T-cell (primary cell): ENCODE results near the gene YEATS2. TPM values are rescaled to one million over a fixed set of nuclear protein-coding genes. Genes with fewer than 3 reads are reported as not detected.
A peak's percentile ranks its signal among the peaks of the same experiment; 100 is the strongest.

Source experiments
- ATAC-seq, 4 experiments: fragments of 200-7000 bp in 3 of 4; fragments of 150-1000 bp in 1 of 4; cut with Tn5 transposase; replicated peaks in 1 of 4; 1 replicate in 3 of 4; 2 replicates in 1 of 4; pipeline ENCODE4 v1.10.0; 2021; ENCODE audit warnings: moderate library complexity in 3 of 4, mild to moderate bottlenecking in 2 of 4, moderate number of reproducible peaks in 1 of 4
- CTCF ChIA-PET, 2 donors: fragments of 300-600 bp; sonication (Branson Sonifier 250); formaldehyde crosslinking; loops; one replicate each; lab custom pipeline; 2022; ENCODE audit warnings: antibody characterized with exemption in 2 of 2; lab: Charles Lee
- POLR2A ChIA-PET, 2 donors: fragments of 300-600 bp; sonication (Branson Sonifier 250); formaldehyde crosslinking; loops; one replicate each; lab custom pipeline; 2022; ENCODE audit warnings: antibody characterized with exemption in 2 of 2; lab: Charles Lee
- DNase-seq, 35 experiments: peaks; one replicate each; pipeline versions ENCODE4 v3.0.0 to v3.0.0-alpha.2; 2013 to 2023
- H3K27ac ChIP-seq: one replicate; pipeline ENCODE4 v1.5.1; 2013; ENCODE audit warnings: low read length
- H3K27me3 ChIP-seq, 2 experiments: replicated peaks in 1 of 2; 1 replicate in 1 of 2; 2 replicates in 1 of 2; pipeline versions ENCODE4 v1.6.1 to v1.7.0; 2013; ENCODE audit warnings: low read length in 1 of 2, mixed read lengths in 1 of 2; ENCODE audit not compliant: control insufficient read depth in 2 of 2, insufficient read depth in 2 of 2; ENCODE audit errors: extremely low read depth in 1 of 2
- H3K36me3 ChIP-seq, 2 donors: 1 replicate in 1 of 2; 2 replicates in 1 of 2; pipeline versions ENCODE4 v1.6.1 to v1.7.0; 2013; ENCODE audit warnings: low read length in 1 of 2; ENCODE audit not compliant: control insufficient read depth in 2 of 2, insufficient read depth in 1 of 2; ENCODE audit errors: extremely low read depth in 1 of 2
- H3K4me1 ChIP-seq, 2 experiments: 1 replicate in 1 of 2; 2 replicates in 1 of 2; pipeline versions ENCODE4 v1.6.1 to v1.7.0; 2013; ENCODE audit warnings: low read length in 2 of 2, mixed read lengths in 1 of 2; ENCODE audit not compliant: insufficient read depth in 2 of 2, control insufficient read depth in 1 of 2; ENCODE audit errors: extremely low read depth in 1 of 2
- H3K4me3 ChIP-seq, 2 donors: 1 replicate in 1 of 2; 2 replicates in 1 of 2; pipeline versions ENCODE4 v1.5.1 to v1.7.0; 2013; ENCODE audit warnings: mild to moderate bottlenecking in 2 of 2, low read length in 1 of 2, moderate library complexity in 1 of 2; ENCODE audit not compliant: control insufficient read depth in 1 of 2; ENCODE audit errors: extremely low read depth in 1 of 2
- H3K9me3 ChIP-seq: 2 replicates; pipeline ENCODE4 v1.7.0; 2013
- H3K27ac Mint-ChIP-seq, 2 donors: one replicate each; pipeline ENCODE4 v1.8.0; 2020 to 2021; ENCODE audit warnings: mild to moderate bottlenecking in 2 of 2, mixed read lengths in 2 of 2
- H3K27me3 Mint-ChIP-seq, 2 donors: one replicate each; pipeline ENCODE4 v1.8.0; 2021 to 2022; ENCODE audit warnings: mixed read lengths in 2 of 2
- H3K36me3 Mint-ChIP-seq: one replicate; pipeline ENCODE4 v1.8.0; 2021; ENCODE audit warnings: mixed read lengths
- H3K4me1 Mint-ChIP-seq, 3 donors: one replicate each; pipeline ENCODE4 v1.8.0; 2020 to 2022; ENCODE audit warnings: mixed read lengths in 3 of 3, mild to moderate bottlenecking in 1 of 3
- H3K4me3 Mint-ChIP-seq, 3 donors: one replicate each; pipeline ENCODE4 v1.8.0; 2020 to 2022; ENCODE audit warnings: mild to moderate bottlenecking in 3 of 3, mixed read lengths in 3 of 3, moderate library complexity in 3 of 3
- H3K9me3 Mint-ChIP-seq, 3 donors: one replicate each; pipeline ENCODE4 v1.8.0; 2020 to 2022; ENCODE audit warnings: mixed read lengths in 3 of 3
- WGBS: methylation state at CpG from one replicate; pipeline ENCODE4 v1.1.5; 2013; ENCODE audit warnings: missing lambda C conversion rate; ENCODE audit not compliant: insufficient coverage; 5-methylcytosine and 5-hydroxymethylcytosine counted together
- total RNA-seq, 35 experiments: library from RNA in 6 of 35; stranded (reverse) in 6 of 35; fragments of 120-200 nt in 1 of 35; gene quantifications; one replicate each; pipeline versions ENCODE4 v1.2.1 to v1.2.4 and lab custom pipeline; 2013 to 2026

Gene YEATS2
- total RNA-seq, 5 donors from 2014 or later (not counting 1 experiment from before 2014, with no cell fraction given): 23.8 to 26.2 (median 25.2) TPM

GRCh38 chr3:183822631-183823030, 125.0 kb downstream of the YEATS2 start:
- no peaks in the 10 kb centered on the region for H3K9me3 ChIP-seq
- peaks cover 0 to 10% of the 10 kb centered on the region in 2 experiments for H3K27me3 ChIP-seq
- CTCF ChIA-PET: interaction anchor here in 1 of 2 donors (0.6 kb wide), 1 partner anchor 22 kb away, joined by 3 read pairs; no protein-coding TSS in a partner anchor
- POLR2A ChIA-PET: interaction anchor here in 1 of 2 donors (0.5 kb wide), 1 partner anchor 190 kb away, joined by 4 read pairs; no protein-coding TSS in a partner anchor
- no peaks in the 10 kb centered on the region for H3K36me3 ChIP-seq
- peaks cover 10 to 16% of the 10 kb centered on the region in 2 experiments for H3K4me1 ChIP-seq
- peak overlapping the region in 1 of 2 donors; percentile 6 for H3K27ac Mint-ChIP-seq
- H3K4me1 Mint-ChIP-seq: peaks cover 9 to 18% (median 17%) of the 10 kb centered on the region in 3 donors
- no peak overlapping the region for H3K4me3 ChIP-seq
- H3K36me3 Mint-ChIP-seq: no peaks in the 10 kb centered on the region
- H3K4me3 Mint-ChIP-seq: no peak overlapping the region
- no peak for DNase-seq
- peaks cover 0 to 8% of the 10 kb centered on the region in 2 donors for H3K27me3 Mint-ChIP-seq
- H3K9me3 Mint-ChIP-seq: no peaks in the 10 kb centered on the region
- ATAC-seq: no peak
- H3K27ac ChIP-seq: no peak overlapping the region
- 98% methylated on average over 11 of the region's 13 CpGs for WGBS

GRCh38 chr3:183823963-183824362, 126.4 kb downstream of the YEATS2 start:
- H3K4me3 ChIP-seq: no peak overlapping the region
- CTCF ChIA-PET: interaction anchor here in 1 of 2 donors (0.6 kb wide), 1 partner anchor 739 kb away, joined by 3 read pairs; no protein-coding TSS in a partner anchor
- H3K36me3 ChIP-seq: peaks cover under 1 to 2% of the 10 kb centered on the region in 2 donors
- Mint-ChIP-seq H3K36me3 (peaks cover 3% of the 10 kb centered on the region), H3K27me3 (peaks cover 0 to 8% of the 10 kb centered on the region in 2 donors), H3K27ac (no peak overlapping the region), H3K9me3 (no peaks in the 10 kb centered on the region), H3K4me3 (peak overlapping the region; percentile 74 to 85 (median 77)), H3K4me1 (peaks cover 9 to 18% (median 17%) of the 10 kb centered on the region in 3 donors)
- peaks cover 0 to 10% of the 10 kb centered on the region in 2 experiments for H3K27me3 ChIP-seq
- no peaks in the 10 kb centered on the region for H3K9me3 ChIP-seq
- no peak for DNase-seq
- H3K27ac ChIP-seq: no peak overlapping the region
- no peak for ATAC-seq
- H3K4me1 ChIP-seq: peaks cover 10 to 16% of the 10 kb centered on the region in 2 experiments
- POLR2A ChIA-PET: no interaction called here
- WGBS: no CpG with 5 or more reads among the region's 5 CpGs

DNA sequence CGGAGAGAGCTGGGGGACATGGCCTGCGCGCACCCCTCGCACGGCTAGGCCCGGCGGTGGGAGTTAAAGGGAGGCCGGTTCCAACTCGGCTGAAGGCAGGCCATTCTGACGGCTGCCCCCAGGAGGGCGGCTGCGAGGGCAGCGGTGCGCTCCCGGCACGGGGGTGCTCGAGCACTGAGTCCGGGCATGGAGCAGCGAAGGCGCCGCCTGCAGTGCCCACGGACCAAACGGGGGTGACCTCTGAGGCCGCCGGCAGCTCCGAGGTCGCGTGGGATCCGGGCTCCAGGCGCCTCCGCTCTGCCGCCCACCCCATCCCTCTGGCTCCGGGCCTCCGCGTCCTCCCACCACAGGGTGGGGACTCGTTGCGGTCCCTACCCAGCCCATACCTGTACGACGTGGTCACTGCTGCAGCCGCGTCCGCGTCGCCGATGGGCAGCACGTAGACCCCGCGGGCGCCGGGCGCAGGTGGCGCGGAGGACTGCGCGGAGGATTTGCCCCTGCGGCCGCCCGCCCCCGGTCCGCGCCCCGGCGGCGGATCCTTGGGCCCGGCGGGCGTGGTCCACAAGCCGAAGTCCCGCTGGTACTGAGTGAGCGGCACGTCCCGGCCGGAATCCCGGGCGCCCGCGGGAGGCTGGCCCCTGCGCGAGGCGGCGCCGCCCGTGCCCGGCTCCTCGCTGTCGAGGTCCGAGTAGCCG, 127.3 kb downstream of the YEATS2 start:
- Histone ChIP-seq H3K27me3 (peaks cover 0 to 10% of the 10 kb centered on the region in 2 experiments), H3K4me1 (peaks cover 10 to 16% of the 10 kb centered on the region in 2 experiments), H3K4me3 (peak overlapping the region; percentile 46 to 69), H3K36me3 (peaks cover 3 to 9% of the 10 kb centered on the region in 2 donors), H3K27ac (no peak overlapping the region), H3K9me3 (no peaks in the 10 kb centered on the region)
- Mint-ChIP-seq H3K27me3 (peaks cover 0 to 8% of the 10 kb centered on the region in 2 donors), H3K27ac (no peak overlapping the region), H3K36me3 (peaks cover 10% of the 10 kb centered on the region), H3K9me3 (no peaks in the 10 kb centered on the region), H3K4me1 (peaks cover 9 to 18% (median 17%) of the 10 kb centered on the region in 3 donors), H3K4me3 (peak overlapping the region; percentile 74 to 85 (median 77))
- WGBS: under 1% methylated on average over 88 of the region's 88 CpGs
- ChIA-PET POLR2A (no interaction called here), CTCF (no interaction called here)
- ATAC-seq: peak; percentile 29 to 49 (median 40)
- DNase-seq: peak in 7 of 35 experiments; percentile 6 to 32 (median 17)

DNA sequence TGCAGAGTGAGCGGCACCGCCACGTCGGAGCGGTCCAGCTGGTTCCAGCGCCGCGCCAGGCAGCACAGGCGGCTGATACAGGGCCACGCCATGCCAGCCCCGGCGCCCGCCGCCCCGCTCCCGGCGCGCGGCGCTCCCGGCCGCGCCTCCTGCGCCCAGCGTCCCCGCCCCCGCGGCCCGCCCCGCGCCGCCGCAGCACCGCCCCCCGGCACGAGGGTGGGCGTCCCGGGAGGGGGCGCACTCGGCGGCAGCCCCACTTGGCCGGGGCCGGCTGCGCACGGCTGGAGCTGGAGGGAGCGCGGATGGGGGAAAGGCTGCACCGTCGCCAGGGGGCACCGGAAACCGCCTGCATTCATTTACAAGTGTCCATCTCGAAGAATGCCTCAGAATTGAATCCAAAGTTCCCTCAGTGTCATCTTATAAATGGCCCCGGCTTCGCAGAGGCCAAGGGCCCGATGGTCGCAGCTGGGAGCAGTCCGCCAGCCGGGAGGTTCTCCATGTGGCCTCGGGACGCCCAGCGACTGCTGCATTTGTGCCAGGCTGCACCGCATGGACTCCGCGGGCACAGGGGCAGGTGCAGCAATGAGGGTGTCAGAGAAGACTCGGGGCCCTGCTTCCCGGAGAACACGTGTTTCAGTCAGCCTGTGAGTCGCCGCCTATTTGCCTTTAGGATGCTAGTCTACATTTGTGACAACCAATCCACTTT, 128.0 kb downstream of the YEATS2 start, which contains the start of gene MAP6D1:
MAP6D1 (minus strand) TSS at position 122 of the 706 bp plus-strand sequence; CDS start at position 92, 30 bp downstream.
- Histone ChIP-seq H3K36me3 (peaks cover 3 to 14% of the 10 kb centered on the region in 2 donors), H3K27me3 (peaks cover 0 to 10% of the 10 kb centered on the region in 2 experiments), H3K4me3 (peak within 1 kb of the TSS; percentile 46 to 69), H3K4me1 (peaks cover 10 to 16% of the 10 kb centered on the region in 2 experiments), H3K9me3 (no peaks in the 10 kb centered on the region), H3K27ac (no peak within 1 kb of the TSS)
- H3K4me3 Mint-ChIP-seq: peak within 1 kb of the TSS; percentile 77 to 85 (median 77)
- ChIA-PET CTCF (interaction anchor here (0.5 to 0.8 kb wide), 2 partner anchors 10 to 499 kb away, joined by 3 to 4 read pairs; no protein-coding TSS in a partner anchor), POLR2A (no interaction called here)
- ATAC-seq (peak; percentile 65 to 80 (median 70)), DNase-seq (peak in 28 of 35 experiments; percentile 5 to 65 (median 23))
- peaks cover 9 to 18% (median 17%) of the 10 kb centered on the region in 3 donors for H3K4me1 Mint-ChIP-seq
- peak within 1 kb of the TSS; percentile 44 to 49 for H3K27ac Mint-ChIP-seq
- H3K27me3 Mint-ChIP-seq: peaks cover 0 to 8% of the 10 kb centered on the region in 2 donors
- H3K36me3 Mint-ChIP-seq: peaks cover 16% of the 10 kb centered on the region
- H3K9me3 Mint-ChIP-seq: no peaks in the 10 kb centered on the region
- 13% methylated on average over 55 of the region's 69 CpGs for WGBS

DNA sequence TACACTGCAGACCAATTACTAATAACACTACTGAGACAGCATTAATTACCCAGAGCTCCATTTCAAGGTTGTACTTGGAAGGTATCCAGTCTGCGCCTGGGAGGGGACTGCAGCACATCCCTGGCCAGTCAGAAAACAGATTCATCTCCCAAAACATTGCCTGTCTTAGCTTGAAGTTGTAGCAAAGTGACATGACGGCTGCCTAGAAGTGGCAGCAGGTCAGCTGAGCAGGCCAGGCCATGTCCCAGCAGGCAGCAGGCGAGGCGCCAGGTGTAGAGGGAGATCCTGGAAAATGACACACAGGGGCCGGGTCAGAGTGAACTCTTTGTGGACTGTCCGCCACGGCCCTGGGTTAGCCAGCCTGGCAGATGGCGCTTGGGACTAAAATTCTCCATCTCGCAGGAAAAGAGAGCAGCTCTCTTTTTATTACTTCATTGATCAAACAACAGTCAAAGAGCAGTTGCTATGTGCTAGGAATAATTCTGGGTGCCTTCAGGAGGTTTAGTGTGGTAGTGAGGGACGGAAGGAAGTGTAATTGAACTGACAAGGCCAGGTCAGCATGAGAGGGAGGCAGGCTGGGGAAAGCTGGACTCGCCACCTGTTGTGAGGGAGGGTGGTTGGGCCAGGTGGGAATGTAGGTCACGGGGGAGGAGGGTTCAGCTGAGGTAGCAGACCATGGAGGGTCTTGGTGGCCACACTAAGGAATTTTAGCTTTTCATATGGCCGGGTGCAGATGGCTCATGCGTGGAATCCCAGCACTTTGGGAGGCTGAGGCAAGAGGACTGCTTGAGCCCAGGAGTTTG, 129.1 kb downstream of the YEATS2 start:
- Histone ChIP-seq H3K27ac (no peak overlapping the region), H3K4me1 (peaks cover 10 to 16% of the 10 kb centered on the region in 2 experiments), H3K36me3 (peaks cover 3 to 16% of the 10 kb centered on the region in 2 donors), H3K27me3 (peaks cover 0 to 10% of the 10 kb centered on the region in 2 experiments), H3K4me3 (no peak overlapping the region), H3K9me3 (no peaks in the 10 kb centered on the region)
- CTCF ChIA-PET: interaction anchor here (0.8 to 1.0 kb wide), 2 partner anchors 11 kb away, joined by 3 to 4 read pairs; no protein-coding TSS in a partner anchor
- Mint-ChIP-seq H3K36me3 (peaks cover 16% of the 10 kb centered on the region), H3K27ac (peak overlapping the region; percentile 49 to 73), H3K4me1 (peaks cover 9 to 18% (median 17%) of the 10 kb centered on the region in 3 donors), H3K27me3 (peaks cover 0 to 8% of the 10 kb centered on the region in 2 donors), H3K9me3 (no peaks in the 10 kb centered on the region), H3K4me3 (peak overlapping the region; percentile 73 to 77 (median 73))
- POLR2A ChIA-PET: no interaction called here
- DNase-seq: peak in 1 of 35 experiments; percentile 6
- no peak for ATAC-seq
- WGBS: 96% methylated on average over 10 of the region's 14 CpGs
